IPS-11a (cell line): ENCODE data around the gene SUDS3.

Source experiments
- H3K4me3 ChIP-seq: one replicate; pipeline ENCODE4 v1.5.1; 2013; ENCODE audit warnings: low read depth, low read length, control low read depth

The SUDS3 gene

GRCh38 chr12:118356809-118357256, 19.5 kb upstream of the SUDS3 start:
- no peak overlapping the region for H3K4me3 ChIP-seq

GRCh38 chr12:118357257-118358007, 18.9 kb upstream of the SUDS3 start:
- no peak overlapping the region for H3K4me3 ChIP-seq

- no peak overlapping the region for H3K4me3 ChIP-seq
Observed at GRCh38 chr12:118358008-118358359, 18.4 kb upstream of the SUDS3 start.

- no peak overlapping the region for H3K4me3 ChIP-seq
Observed at GRCh38 chr12:118358612-118359540, 17.5 kb upstream of the SUDS3 start.

- no peak overlapping the region for H3K4me3 ChIP-seq
Observed at GRCh38 chr12:118359541-118359915, 16.8 kb upstream of the SUDS3 start.

GRCh38 chr12:118361092-118361404, 15.3 kb upstream of the SUDS3 start:
- H3K4me3 ChIP-seq: no peak overlapping the region

- H3K4me3 ChIP-seq: no peak overlapping the region
Observed at GRCh38 chr12:118361889-118362288, 14.5 kb upstream of the SUDS3 start.

GRCh38 chr12:118368821-118369220, 7.5 kb upstream of the SUDS3 start:
- H3K4me3 ChIP-seq: no peak overlapping the region

GRCh38 chr12:118370601-118371000, 5.8 kb upstream of the SUDS3 start:
- H3K4me3 ChIP-seq: no peak overlapping the region

GRCh38 chr12:118371321-118372282, 4.8 kb upstream of the SUDS3 start:
- H3K4me3 ChIP-seq: peak overlapping the region; percentile 87

GRCh38 chr12:118372541-118373495, 3.5 kb upstream of the SUDS3 start, which contains the start of gene TAOK3:
TAOK3 (minus strand) TSS chr12:118372907; CDS start chr12:118255567, 117,340 bp downstream.
- H3K4me3 ChIP-seq: peak within 1 kb of the TSS; percentile 87

GRCh38 chr12:118373616-118374015, 2.7 kb upstream of the SUDS3 start:
- peak overlapping the region; percentile 50 for H3K4me3 ChIP-seq

GRCh38 chr12:118374126-118374725, 2.1 kb upstream of the SUDS3 start:
- H3K4me3 ChIP-seq: no peak overlapping the region

- H3K4me3 ChIP-seq: no peak overlapping the region
Observed at GRCh38 chr12:118374909-118375308, 1.4 kb upstream of the SUDS3 start.

- no peak overlapping the region for H3K4me3 ChIP-seq
Observed at GRCh38 chr12:118375348-118375747, 1.0 kb upstream of the SUDS3 start.

- peak overlapping the region; percentile 89 for H3K4me3 ChIP-seq
Observed at GRCh38 chr12:118377021-118377883, 897 bp downstream of the SUDS3 start.

GRCh38 chr12:118377884-118378470, 1.6 kb downstream of the SUDS3 start:
- peak overlapping the region; percentile 89 for H3K4me3 ChIP-seq

GRCh38 chr12:118391424-118391823, 15.1 kb downstream of the SUDS3 start:
- H3K4me3 ChIP-seq: no peak overlapping the region
